ENCODE data around the gene SLC7A5. TPM values are rescaled to one million over a fixed set of nuclear protein-coding genes. Genes with fewer than 3 reads are reported as not detected.

The SLC7A5 gene
- polyA plus RNA-seq, 1 donor from 2014 or later: 3.9 TPM

- H3K9me3 ChIP-seq (ENCODE audit: low read length): no peaks in the 10 kb centered on the region
- no peak overlapping the region for H2AFZ ChIP-seq (ENCODE audit: low read depth, low read length)
- H3K4me3 ChIP-seq (ENCODE audit: low read length): no peak overlapping the region
- no peaks in the 10 kb centered on the region for H3F3A ChIP-seq (ENCODE audit: insufficient read depth, low read length, poor library complexity, severe bottlenecking)
- H3K9ac ChIP-seq (ENCODE audit: low read length): no peak overlapping the region
- H3K27me3 ChIP-seq (ENCODE audit: insufficient read depth, low read depth, low read length): no peaks in the 10 kb centered on the region
- no peaks in the 10 kb centered on the region for H4K20me1 ChIP-seq (ENCODE audit: insufficient read depth)
- H3K79me2 ChIP-seq (replicated peaks; ENCODE audit: insufficient read depth, low read length): no peaks in the 10 kb centered on the region
- no peak overlapping the region for H3K27ac ChIP-seq (ENCODE audit: low read length)
- TF ChIP-seq CTCF (IDR thresholded peaks at IDR 0.05; ENCODE audit: poor library complexity, severe bottlenecking) (no peak), POLR2AphosphoS5 (IDR thresholded peaks at IDR 0.05) (no peak), TAF1 (IDR thresholded peaks at IDR 0.05; ENCODE audit: low read depth) (no peak), SMC3 (conservative IDR thresholded peaks at IDR 0.05; ENCODE audit: poor library complexity) (no peak), EP300 (conservative IDR thresholded peaks at IDR 0.05; ENCODE audit: poor library complexity, severe bottlenecking) (no peak), RAD21 (conservative IDR thresholded peaks at IDR 0.05) (no peak), EZH2 (IDR thresholded peaks at IDR 0.05; ENCODE audit: borderline replicate concordance, insufficient read depth, low read length, poor library complexity, severe bottlenecking) (no peak), MXI1 (conservative IDR thresholded peaks at IDR 0.05; ENCODE audit: poor library complexity, severe bottlenecking) (no peak)
- TF ChIP-seq, protein P1, sequence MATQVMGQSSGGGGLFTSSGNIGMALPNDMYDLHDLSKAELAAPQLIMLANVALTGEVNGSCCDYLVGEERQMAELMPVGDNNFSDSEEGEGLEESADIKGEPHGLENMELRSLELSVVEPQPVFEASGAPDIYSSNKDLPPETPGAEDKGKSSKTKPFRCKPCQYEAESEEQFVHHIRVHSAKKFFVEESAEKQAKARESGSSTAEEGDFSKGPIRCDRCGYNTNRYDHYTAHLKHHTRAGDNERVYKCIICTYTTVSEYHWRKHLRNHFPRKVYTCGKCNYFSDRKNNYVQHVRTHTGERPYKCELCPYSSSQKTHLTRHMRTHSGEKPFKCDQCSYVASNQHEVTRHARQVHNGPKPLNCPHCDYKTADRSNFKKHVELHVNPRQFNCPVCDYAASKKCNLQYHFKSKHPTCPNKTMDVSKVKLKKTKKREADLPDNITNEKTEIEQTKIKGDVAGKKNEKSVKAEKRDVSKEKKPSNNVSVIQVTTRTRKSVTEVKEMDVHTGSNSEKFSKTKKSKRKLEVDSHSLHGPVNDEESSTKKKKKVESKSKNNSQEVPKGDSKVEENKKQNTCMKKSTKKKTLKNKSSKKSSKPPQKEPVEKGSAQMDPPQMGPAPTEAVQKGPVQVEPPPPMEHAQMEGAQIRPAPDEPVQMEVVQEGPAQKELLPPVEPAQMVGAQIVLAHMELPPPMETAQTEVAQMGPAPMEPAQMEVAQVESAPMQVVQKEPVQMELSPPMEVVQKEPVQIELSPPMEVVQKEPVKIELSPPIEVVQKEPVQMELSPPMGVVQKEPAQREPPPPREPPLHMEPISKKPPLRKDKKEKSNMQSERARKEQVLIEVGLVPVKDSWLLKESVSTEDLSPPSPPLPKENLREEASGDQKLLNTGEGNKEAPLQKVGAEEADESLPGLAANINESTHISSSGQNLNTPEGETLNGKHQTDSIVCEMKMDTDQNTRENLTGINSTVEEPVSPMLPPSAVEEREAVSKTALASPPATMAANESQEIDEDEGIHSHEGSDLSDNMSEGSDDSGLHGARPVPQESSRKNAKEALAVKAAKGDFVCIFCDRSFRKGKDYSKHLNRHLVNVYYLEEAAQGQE (IDR thresholded peaks at IDR 0.05; ENCODE audit: borderline replicate concordance): no peak
- no peaks in the 10 kb centered on the region for H3K9me2 ChIP-seq (ENCODE audit: insufficient read depth, low read length)
- no peak overlapping the region for H3K4me2 ChIP-seq (ENCODE audit: low read length)
- no peaks in the 10 kb centered on the region for H3K36me3 ChIP-seq (ENCODE audit: insufficient read depth, low read length)
These were observed 65.9 kb downstream of the SLC7A5 start for GRCh38 chr16:87803385-87803784.

DNA sequence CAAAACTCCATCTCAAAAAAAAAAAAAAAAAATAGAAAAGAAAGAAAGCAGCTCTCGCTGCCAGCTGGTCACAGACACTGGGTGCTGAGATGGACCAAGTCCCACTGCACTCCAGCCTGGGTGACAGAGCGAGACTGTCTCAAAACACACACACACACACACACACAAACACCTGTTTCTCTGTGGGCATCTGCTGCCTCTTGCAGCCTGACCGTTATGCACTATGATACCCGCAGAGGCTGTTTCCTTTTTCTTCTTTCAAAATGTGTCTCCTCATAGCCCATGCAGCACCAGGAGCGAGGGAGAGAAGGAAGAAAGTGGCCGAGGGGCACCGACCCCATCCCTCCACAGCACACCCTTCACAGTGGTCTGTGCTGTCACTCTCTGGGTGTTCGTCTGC, 66.6 kb downstream of the SLC7A5 start:
- no peaks in the 10 kb centered on the region for H4K20me1 ChIP-seq (ENCODE audit: insufficient read depth)
- H3K9me2 ChIP-seq (ENCODE audit: insufficient read depth, low read length): no peaks in the 10 kb centered on the region
- H3K27ac ChIP-seq (ENCODE audit: low read length): no peak overlapping the region
- no peak overlapping the region for H3K4me2 ChIP-seq (ENCODE audit: low read length)
- no peaks in the 10 kb centered on the region for H3K79me2 ChIP-seq (replicated peaks; ENCODE audit: insufficient read depth, low read length)
- TF ChIP-seq SMC3 (conservative IDR thresholded peaks at IDR 0.05; ENCODE audit: poor library complexity) (no peak), CTCF (IDR thresholded peaks at IDR 0.05; ENCODE audit: poor library complexity, severe bottlenecking) (no peak), MXI1 (conservative IDR thresholded peaks at IDR 0.05; ENCODE audit: poor library complexity, severe bottlenecking) (no peak), EP300 (conservative IDR thresholded peaks at IDR 0.05; ENCODE audit: poor library complexity, severe bottlenecking) (no peak), RAD21 (conservative IDR thresholded peaks at IDR 0.05) (no peak), POLR2AphosphoS5 (IDR thresholded peaks at IDR 0.05) (no peak), EZH2 (IDR thresholded peaks at IDR 0.05; ENCODE audit: borderline replicate concordance, insufficient read depth, low read length, poor library complexity, severe bottlenecking) (no peak), TAF1 (IDR thresholded peaks at IDR 0.05; ENCODE audit: low read depth) (no peak)
- TF ChIP-seq, protein P1 (IDR thresholded peaks at IDR 0.05; ENCODE audit: borderline replicate concordance): no peak
- no peaks in the 10 kb centered on the region for H3K36me3 ChIP-seq (ENCODE audit: insufficient read depth, low read length)
- no peaks in the 10 kb centered on the region for H3K27me3 ChIP-seq (ENCODE audit: insufficient read depth, low read depth, low read length)
- no peaks in the 10 kb centered on the region for H3F3A ChIP-seq (ENCODE audit: insufficient read depth, low read length, poor library complexity, severe bottlenecking)
- no peak overlapping the region for H2AFZ ChIP-seq (ENCODE audit: low read depth, low read length)
- no peaks in the 10 kb centered on the region for H3K9me3 ChIP-seq (ENCODE audit: low read length)
- no peak overlapping the region for H3K4me3 ChIP-seq (ENCODE audit: low read length)
- H3K9ac ChIP-seq (ENCODE audit: low read length): no peak overlapping the region

All from neural cell (in vitro differentiated cells).